ENCODE data around the gene GPX8. TPM values are rescaled to one million over a fixed set of nuclear protein-coding genes. Genes with fewer than 3 reads are reported as not detected.

Gene GPX8
- total RNA-seq, 6 donors from 2014 or later = 2.1 to 15.5 (median 4.3) TPM

DNA sequence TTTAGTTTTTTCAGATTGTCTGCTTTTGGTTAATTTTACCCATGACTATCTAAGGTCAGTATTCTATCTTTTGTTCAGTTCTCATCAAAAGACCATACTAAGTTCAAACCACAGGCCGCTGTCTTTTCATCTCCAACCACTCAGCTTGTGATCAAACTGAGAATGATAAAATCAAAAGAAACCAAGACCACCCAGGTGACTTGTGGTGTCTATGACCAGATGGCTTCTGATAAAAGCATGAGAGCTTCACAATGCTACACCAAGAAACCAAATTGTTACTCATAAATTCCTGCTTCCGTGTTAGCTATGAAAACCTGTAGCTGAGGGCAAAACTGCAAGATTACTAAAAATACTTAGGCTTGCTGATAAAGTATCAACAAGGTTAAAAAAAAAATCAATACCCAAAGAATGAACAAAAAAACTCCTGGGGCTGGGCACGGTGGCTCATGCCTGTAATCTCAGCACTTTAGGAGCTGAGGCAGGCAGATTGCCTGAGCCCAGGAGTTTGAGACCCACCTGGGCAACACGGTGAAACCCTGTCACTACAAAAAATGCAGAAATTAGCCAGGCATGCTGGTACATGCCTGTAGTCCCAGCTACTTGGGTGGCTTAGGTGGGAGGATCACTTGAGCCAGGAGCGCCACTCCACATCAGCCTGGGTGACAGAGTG lies 25.8 kb upstream of the GPX8 start:
- no peak overlapping the region for H3K4me3 ChIP-seq
- H3K36me3 ChIP-seq = no peaks in the 10 kb centered on the region
- H3K4me1 ChIP-seq = no peaks in the 10 kb centered on the region
- H3K9me3 ChIP-seq = peaks cover 0 to 8% (median 0%) of the 10 kb centered on the region in 4 donors
- H3K27ac ChIP-seq = no peak overlapping the region
- 75 to 76% methylated on average over 5 of the region's 5 CpGs for WGBS, 2 donors
- H3K27me3 ChIP-seq = no peaks in the 10 kb centered on the region
- no peak for TF ChIP-seq POLR2A (IDR thresholded peaks at IDR 0.05)
- no peak for TF ChIP-seq POLR2AphosphoS5 (IDR thresholded peaks at IDR 0.05)
- TF ChIP-seq, protein P1, sequence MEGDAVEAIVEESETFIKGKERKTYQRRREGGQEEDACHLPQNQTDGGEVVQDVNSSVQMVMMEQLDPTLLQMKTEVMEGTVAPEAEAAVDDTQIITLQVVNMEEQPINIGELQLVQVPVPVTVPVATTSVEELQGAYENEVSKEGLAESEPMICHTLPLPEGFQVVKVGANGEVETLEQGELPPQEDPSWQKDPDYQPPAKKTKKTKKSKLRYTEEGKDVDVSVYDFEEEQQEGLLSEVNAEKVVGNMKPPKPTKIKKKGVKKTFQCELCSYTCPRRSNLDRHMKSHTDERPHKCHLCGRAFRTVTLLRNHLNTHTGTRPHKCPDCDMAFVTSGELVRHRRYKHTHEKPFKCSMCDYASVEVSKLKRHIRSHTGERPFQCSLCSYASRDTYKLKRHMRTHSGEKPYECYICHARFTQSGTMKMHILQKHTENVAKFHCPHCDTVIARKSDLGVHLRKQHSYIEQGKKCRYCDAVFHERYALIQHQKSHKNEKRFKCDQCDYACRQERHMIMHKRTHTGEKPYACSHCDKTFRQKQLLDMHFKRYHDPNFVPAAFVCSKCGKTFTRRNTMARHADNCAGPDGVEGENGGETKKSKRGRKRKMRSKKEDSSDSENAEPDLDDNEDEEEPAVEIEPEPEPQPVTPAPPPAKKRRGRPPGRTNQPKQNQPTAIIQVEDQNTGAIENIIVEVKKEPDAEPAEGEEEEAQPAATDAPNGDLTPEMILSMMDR (IDR thresholded peaks at IDR 0.05) = no peak
- TF ChIP-seq EP300 (IDR thresholded peaks at IDR 0.05) = no peak
- ATAC-seq (ENCODE audit: low FRiP score in 2 of 2) (no peak), DNase-seq (no peak)

DNA sequence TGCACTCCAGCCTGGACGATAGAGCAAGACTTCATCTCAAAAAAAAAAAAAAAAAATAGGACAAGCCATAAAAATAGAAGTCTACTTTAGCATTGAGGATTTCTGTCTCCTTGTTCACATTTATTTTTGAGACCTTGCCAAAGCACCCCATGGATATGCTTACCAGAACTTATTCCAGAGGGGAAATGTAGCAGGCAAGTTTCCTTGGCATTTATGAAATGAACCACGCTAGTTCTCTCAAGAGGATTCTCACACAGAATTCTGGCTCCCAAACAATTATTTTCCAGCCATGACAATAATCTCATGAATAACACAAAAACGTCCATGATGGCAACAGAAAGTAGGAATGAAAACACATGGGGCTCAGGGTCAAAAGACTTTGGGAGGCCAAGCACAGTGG lies 23.4 kb upstream of the GPX8 start:
- WGBS, 2 donors = 83 to 93% methylated on average over 3 of the region's 3 CpGs
- H3K4me1 ChIP-seq = no peaks in the 10 kb centered on the region

DNA sequence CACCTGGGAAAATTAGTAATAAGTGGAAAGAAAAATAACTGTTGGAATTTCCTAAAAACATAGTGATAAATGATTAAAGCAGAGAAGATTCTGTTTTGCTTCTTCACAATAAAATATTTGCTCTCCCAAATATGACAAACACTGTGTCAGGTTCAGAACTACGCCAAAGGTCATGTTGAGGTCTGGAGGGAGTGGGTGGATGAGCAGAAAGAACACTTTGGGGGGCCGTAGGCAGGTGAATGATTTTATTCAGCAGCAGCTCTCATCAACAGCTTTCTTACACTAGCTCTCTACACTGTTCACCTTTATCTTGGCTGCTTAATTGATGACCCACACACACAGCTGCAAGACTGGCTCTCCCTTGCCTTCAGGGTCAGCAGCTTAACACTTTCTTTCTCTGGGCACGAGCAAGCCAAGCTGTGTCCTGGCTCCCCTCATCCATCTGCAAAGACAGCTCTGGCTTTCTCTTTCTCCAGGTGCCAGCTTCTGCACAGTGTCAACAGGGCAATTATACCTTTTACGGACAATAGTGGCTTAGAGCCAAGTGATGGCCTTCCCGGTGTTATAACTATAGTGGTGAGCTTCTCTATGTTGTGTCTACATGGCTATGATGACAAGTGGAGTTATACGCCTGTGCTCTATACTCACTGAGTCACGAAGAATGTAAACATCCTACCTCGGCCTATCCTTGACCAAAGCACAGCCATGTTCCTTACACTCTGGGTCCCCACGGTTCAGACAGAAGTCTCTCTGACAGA lies 18.9 kb upstream of the GPX8 start:
- DNase-seq = no peak

More for the DNA sequence above, 23.4 kb upstream of the GPX8 start:
- TF ChIP-seq EP300 (IDR thresholded peaks at IDR 0.05) = no peak
- TF ChIP-seq, protein P1 (IDR thresholded peaks at IDR 0.05) = no peak
- TF ChIP-seq POLR2AphosphoS5 (IDR thresholded peaks at IDR 0.05) = no peak
- no peak for TF ChIP-seq POLR2A (IDR thresholded peaks at IDR 0.05)
- Histone ChIP-seq H3K36me3 (no peaks in the 10 kb centered on the region), H3K27me3 (no peaks in the 10 kb centered on the region), H3K9me3 (no peaks in the 10 kb centered on the region), H3K4me3 (no peak overlapping the region), H3K27ac (no peak overlapping the region)
- ATAC-seq (ENCODE audit: low FRiP score in 2 of 2) = no peak
- no peak for DNase-seq

DNA sequence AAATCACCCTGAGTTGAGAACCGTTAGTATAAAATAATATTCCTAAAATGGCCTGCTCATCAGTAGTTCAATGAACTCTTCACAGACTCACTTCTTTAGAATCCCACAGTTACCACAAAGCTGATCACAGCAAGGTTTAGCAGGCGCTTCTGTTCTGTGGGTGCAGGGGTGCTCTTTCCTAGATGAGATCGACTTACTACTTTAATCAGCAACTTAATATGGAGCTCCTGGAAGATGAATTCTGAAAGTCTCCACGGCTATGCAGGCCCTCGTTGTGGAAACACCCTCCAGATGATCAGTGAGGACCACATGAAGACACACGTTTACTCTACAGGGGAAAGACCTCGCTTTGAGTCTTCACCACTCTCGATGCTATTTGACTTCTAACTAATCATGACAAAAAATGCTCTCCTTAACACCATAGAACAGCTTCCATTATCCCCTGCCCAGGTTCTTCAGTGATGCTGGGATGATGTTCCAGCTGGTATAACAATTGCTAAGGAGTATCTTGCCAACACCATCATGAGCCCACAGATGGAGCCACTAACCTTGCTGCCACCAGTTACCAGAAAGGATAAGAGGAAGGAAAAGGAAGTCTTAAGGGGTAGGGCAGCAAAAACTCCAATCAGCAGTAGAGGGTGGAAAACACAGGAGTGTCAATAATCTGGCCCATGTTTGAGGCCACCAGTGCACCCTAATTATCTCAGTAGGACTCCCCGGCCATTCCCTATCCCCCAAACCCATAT lies 17.9 kb upstream of the GPX8 start:
- TF ChIP-seq, protein P1 (IDR thresholded peaks at IDR 0.05) = no peak
- no peak for TF ChIP-seq POLR2A (IDR thresholded peaks at IDR 0.05)
- no peak for TF ChIP-seq EP300 (IDR thresholded peaks at IDR 0.05)
- TF ChIP-seq POLR2AphosphoS5 (IDR thresholded peaks at IDR 0.05) = no peak
- Histone ChIP-seq H3K36me3 (no peaks in the 10 kb centered on the region), H3K27ac (no peak overlapping the region), H3K27me3 (no peaks in the 10 kb centered on the region), H3K9me3 (no peaks in the 10 kb centered on the region), H3K4me1 (peaks cover 0 to 4% (median 0%) of the 10 kb centered on the region in 4 donors), H3K4me3 (no peak overlapping the region)
- ATAC-seq (ENCODE audit: low FRiP score in 2 of 2) (no peak), DNase-seq (no peak)
- 89 to 100% methylated on average over 9 of the region's 9 CpGs for WGBS, 2 donors

More for the DNA sequence above, 18.9 kb upstream of the GPX8 start:
- H3K4me1 ChIP-seq = no peaks in the 10 kb centered on the region
- no peak for ATAC-seq (ENCODE audit: low FRiP score in 2 of 2)
- no peak overlapping the region for H3K27ac ChIP-seq
- no peaks in the 10 kb centered on the region for H3K9me3 ChIP-seq
- H3K4me3 ChIP-seq = no peak overlapping the region
- TF ChIP-seq EP300 (IDR thresholded peaks at IDR 0.05) (no peak), POLR2AphosphoS5 (IDR thresholded peaks at IDR 0.05) (no peak), POLR2A (IDR thresholded peaks at IDR 0.05) (no peak)
- TF ChIP-seq, protein P1 (IDR thresholded peaks at IDR 0.05) = no peak
- H3K36me3 ChIP-seq = no peaks in the 10 kb centered on the region
- H3K27me3 ChIP-seq = no peaks in the 10 kb centered on the region
- WGBS, 2 donors = 76 to 80% methylated on average over 9 of the region's 9 CpGs
